Gastroesophageal sphincter (tissue), 4 donors: Measurements from ENCODE around the gene RXRB. TPM values are rescaled to one million over a fixed set of nuclear protein-coding genes. Genes with fewer than 3 reads are reported as not detected.

ENCODE experiments used
- ATAC-seq: fragments of 150-250 bp; one replicate; pipeline ENCODE4 v1.9.1; 2016; ENCODE audit warnings: mild to moderate bottlenecking, moderate library complexity
- H3K27ac ChIP-seq, 4 donors: fragments of 200-600 bp; sonication (generic) in 3 of 4; 1 replicate in 3 of 4; 2 replicates in 1 of 4; pipeline ENCODE4 v1.5.1; 2016 to 2019
- H3K27me3 ChIP-seq: fragments of 200-600 bp; sonication (generic); one replicate; pipeline ENCODE4 v1.5.1; 2019
- H3K36me3 ChIP-seq, 2 donors: fragments of 200-600 bp; sonication (generic); one replicate each; pipeline ENCODE4 v1.5.1; 2019; ENCODE audit warnings: control low read depth in 1 of 2
- H3K4me1 ChIP-seq, 3 donors: fragments of 200-600 bp; sonication (generic); 1 replicate in 2 of 3; 2 replicates in 1 of 3; pipeline ENCODE4 v1.5.1; 2016 to 2019; ENCODE audit warnings: control low read depth in 2 of 3
- H3K4me3 ChIP-seq, 2 donors: fragments of 200-600 bp; sonication (generic); one replicate each; pipeline ENCODE4 v1.5.1; 2019; ENCODE audit warnings: mild to moderate bottlenecking in 1 of 2, moderate library complexity in 1 of 2
- H3K9me3 ChIP-seq, 3 donors: fragments of 200-600 bp; sonication (generic); one replicate each; pipeline ENCODE4 v1.5.1; 2017 to 2019; ENCODE audit warnings: control low read depth in 2 of 3
- EP300 ChIP-seq: sonication (generic); formaldehyde crosslinking; IDR thresholded peaks from one replicate; pipeline ENCODE4 v1.6.1; 2017; ENCODE audit warnings: antibody characterized with exemption, mild to moderate bottlenecking
- POLR2A ChIP-seq, 2 donors: fragments of 450-650 bp; IDR thresholded peaks; one replicate each; pipeline ENCODE4 v1.6.1; 2017; ENCODE audit warnings: antibody characterized with exemption in 2 of 2, mild to moderate bottlenecking in 2 of 2, moderate library complexity in 1 of 2
- POLR2AphosphoS5 ChIP-seq: sonication (generic); formaldehyde crosslinking; IDR thresholded peaks from one replicate; pipeline ENCODE4 v1.6.1; 2017; ENCODE audit warnings: antibody characterized with exemption
- WGBS, 2 donors: methylation state at CpG; one replicate each; pipeline ENCODE4 v1.1.5; 2018; ENCODE audit warnings: low coverage in 1 of 2; 5-methylcytosine and 5-hydroxymethylcytosine counted together
- total RNA-seq, 4 donors: library from RNA; depleted of rRNA; stranded (reverse); fragments of >200 nt; gene quantifications; one replicate each; pipeline ENCODE4 v1.1.0, GENCODE V29; 2016
- TF ChIP-seq, protein P1 (sequence below), 4 experiments: fragments of 200-600 bp in 2 of 4; fragments of 450-650 bp in 2 of 4; sonication (generic) in 1 of 4; IDR thresholded peaks; one replicate each; pipeline ENCODE4 v1.5.1; 2017 to 2019; ENCODE audit warnings: antibody characterized with exemption in 4 of 4, mild to moderate bottlenecking in 2 of 4, moderate library complexity in 2 of 4

RXRB gene
- total RNA-seq, 4 donors from 2014 or later: 20.0 to 38.8 (median 28.9) TPM

GRCh38 chr6:33212857-33213165, 12.3 kb upstream of the RXRB start:
- Histone ChIP-seq H3K4me3 (peak overlapping the region; percentile 8 to 55), H3K27me3 (no peaks in the 10 kb centered on the region), H3K36me3 (peaks cover 0 to 29% of the 10 kb centered on the region in 2 donors), H3K27ac (peak overlapping the region in 2 of 4 donors; percentile 11 to 65), H3K4me1 (peaks cover 0 to 41% (median 7%) of the 10 kb centered on the region in 3 donors), H3K9me3 (no peaks in the 10 kb centered on the region)
- ATAC-seq: no peak
- 0 to 8% methylated on average over 4 to 6 of the region's 6 CpGs for WGBS, 2 donors
- TF ChIP-seq, protein P1, sequence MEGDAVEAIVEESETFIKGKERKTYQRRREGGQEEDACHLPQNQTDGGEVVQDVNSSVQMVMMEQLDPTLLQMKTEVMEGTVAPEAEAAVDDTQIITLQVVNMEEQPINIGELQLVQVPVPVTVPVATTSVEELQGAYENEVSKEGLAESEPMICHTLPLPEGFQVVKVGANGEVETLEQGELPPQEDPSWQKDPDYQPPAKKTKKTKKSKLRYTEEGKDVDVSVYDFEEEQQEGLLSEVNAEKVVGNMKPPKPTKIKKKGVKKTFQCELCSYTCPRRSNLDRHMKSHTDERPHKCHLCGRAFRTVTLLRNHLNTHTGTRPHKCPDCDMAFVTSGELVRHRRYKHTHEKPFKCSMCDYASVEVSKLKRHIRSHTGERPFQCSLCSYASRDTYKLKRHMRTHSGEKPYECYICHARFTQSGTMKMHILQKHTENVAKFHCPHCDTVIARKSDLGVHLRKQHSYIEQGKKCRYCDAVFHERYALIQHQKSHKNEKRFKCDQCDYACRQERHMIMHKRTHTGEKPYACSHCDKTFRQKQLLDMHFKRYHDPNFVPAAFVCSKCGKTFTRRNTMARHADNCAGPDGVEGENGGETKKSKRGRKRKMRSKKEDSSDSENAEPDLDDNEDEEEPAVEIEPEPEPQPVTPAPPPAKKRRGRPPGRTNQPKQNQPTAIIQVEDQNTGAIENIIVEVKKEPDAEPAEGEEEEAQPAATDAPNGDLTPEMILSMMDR (IDR thresholded peaks at IDR 0.05): no peak
- no peak for TF ChIP-seq POLR2A (IDR thresholded peaks at IDR 0.05)
- no peak for TF ChIP-seq POLR2AphosphoS5
- TF ChIP-seq EP300: no peak

- Histone ChIP-seq H3K4me1 (peaks cover 0 to 51% (median 11%) of the 10 kb centered on the region in 3 donors), H3K27ac (no peak overlapping the region), H3K4me3 (no peak overlapping the region), H3K9me3 (no peaks in the 10 kb centered on the region), H3K36me3 (peaks cover 0 to 29% of the 10 kb centered on the region in 2 donors), H3K27me3 (no peaks in the 10 kb centered on the region)
- ATAC-seq: no peak
- TF ChIP-seq, protein P1 (IDR thresholded peaks at IDR 0.05): no peak
- TF ChIP-seq EP300: no peak
- no peak for TF ChIP-seq POLR2AphosphoS5
- TF ChIP-seq POLR2A (IDR thresholded peaks at IDR 0.05): no peak
- 74 to 80% methylated on average over 7 to 12 of the region's 18 CpGs for WGBS, 2 donors
Measured at GRCh38 chr6:33211666-33212422, 11.4 kb upstream of the RXRB start.

DNA sequence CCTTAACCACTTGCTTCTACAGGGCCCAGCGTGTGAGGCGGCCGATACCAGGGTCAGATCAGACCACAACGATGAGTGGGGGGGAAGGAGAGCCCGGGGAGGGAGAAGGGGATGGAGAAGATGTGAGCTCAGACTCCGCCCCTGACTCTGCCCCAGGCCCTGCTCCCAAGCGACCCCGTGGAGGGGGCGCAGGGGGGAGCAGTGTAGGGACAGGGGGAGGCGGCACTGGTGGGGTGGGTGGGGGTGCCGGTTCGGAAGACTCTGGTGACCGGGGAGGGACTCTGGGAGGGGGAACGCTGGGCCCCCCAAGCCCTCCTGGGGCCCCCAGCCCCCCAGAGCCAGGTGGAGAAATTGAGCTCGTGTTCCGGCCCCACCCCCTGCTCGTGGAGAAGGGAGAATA, 10.7 kb upstream of the RXRB start:
- H3K27me3 ChIP-seq: no peaks in the 10 kb centered on the region
- peaks cover 0 to 29% of the 10 kb centered on the region in 2 donors for H3K36me3 ChIP-seq
- H3K4me1 ChIP-seq: peaks cover 0 to 55% (median 11%) of the 10 kb centered on the region in 3 donors
- TF ChIP-seq EP300: no peak
- no peak for TF ChIP-seq POLR2A (IDR thresholded peaks at IDR 0.05)
- TF ChIP-seq POLR2AphosphoS5: no peak
- TF ChIP-seq, protein P1 (IDR thresholded peaks at IDR 0.05): no peak
- no peak for ATAC-seq
- no peak overlapping the region for H3K27ac ChIP-seq
- H3K9me3 ChIP-seq: no peaks in the 10 kb centered on the region
- no peak overlapping the region for H3K4me3 ChIP-seq
- 42% methylated on average over 4 of the region's 17 CpGs; no CpG with 5 or more reads in 1 of the 2 donors for WGBS, 2 donors

DNA sequence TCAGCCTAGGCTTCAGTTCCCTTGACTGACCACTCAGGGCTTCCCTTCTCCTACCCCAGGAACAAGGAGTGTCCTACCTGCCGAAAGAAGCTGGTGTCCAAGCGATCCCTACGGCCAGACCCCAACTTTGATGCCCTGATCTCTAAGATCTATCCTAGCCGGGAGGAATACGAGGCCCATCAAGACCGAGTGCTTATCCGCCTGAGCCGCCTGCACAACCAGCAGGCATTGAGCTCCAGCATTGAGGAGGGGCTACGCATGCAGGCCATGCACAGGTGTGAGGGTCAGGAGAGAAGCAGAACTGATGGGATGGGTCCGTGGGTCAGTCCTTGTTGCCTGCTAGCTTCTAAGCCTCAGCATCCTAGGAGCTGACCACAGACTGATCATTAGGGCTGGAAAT, 9.4 kb upstream of the RXRB start:
- Histone ChIP-seq H3K4me1 (peaks cover 0 to 64% (median 17%) of the 10 kb centered on the region in 3 donors), H3K4me3 (no peak overlapping the region), H3K9me3 (no peaks in the 10 kb centered on the region), H3K27ac (no peak overlapping the region), H3K36me3 (peaks cover 0 to 29% of the 10 kb centered on the region in 2 donors), H3K27me3 (no peaks in the 10 kb centered on the region)
- no peak for ATAC-seq
- TF ChIP-seq POLR2AphosphoS5 (no peak), EP300 (no peak), POLR2A (IDR thresholded peaks at IDR 0.05) (no peak)
- TF ChIP-seq, protein P1 (IDR thresholded peaks at IDR 0.05): no peak
- WGBS, 2 donors: 100% methylated on average over 4 of the region's 10 CpGs; no CpG with 5 or more reads in 1 of the 2 donors
